Parathyroid adenoma (tissue), 2 donors: ENCODE data around the gene DOCK2.

Experiments used
- H2AFZ ChIP-seq: fragments of 300-600 bp; sonication (generic); one replicate; pipeline ENCODE4 v1.7.0; 2017; ENCODE audit warnings: antibody characterized with exemption, mild to moderate bottlenecking
- H3K27ac ChIP-seq: fragments of 300-600 bp; sonication (generic); one replicate; pipeline ENCODE4 v1.7.0; 2017
- H3K27me3 ChIP-seq: fragments of 300-600 bp; sonication (generic); one replicate; pipeline ENCODE4 v1.7.0; 2017; ENCODE audit warnings: low read length; ENCODE audit not compliant: control insufficient read depth, insufficient read depth
- H3K36me3 ChIP-seq: fragments of 300-600 bp; sonication (generic); one replicate; pipeline ENCODE4 v1.7.0; 2017; ENCODE audit warnings: low read length; ENCODE audit not compliant: control insufficient read depth, insufficient read depth
- H3K4me1 ChIP-seq: fragments of 300-600 bp; sonication (generic); one replicate; pipeline ENCODE4 v1.7.0; 2017; ENCODE audit warnings: control low read depth
- H3K4me2 ChIP-seq: fragments of 300-600 bp; sonication (generic); one replicate; pipeline ENCODE4 v1.7.0; 2017; ENCODE audit warnings: low read length
- H3K4me3 ChIP-seq: fragments of 300-600 bp; sonication (generic); one replicate; pipeline ENCODE4 v1.7.0; 2017; ENCODE audit warnings: low read depth, low read length
- H3K79me2 ChIP-seq: fragments of 300-600 bp; sonication (generic); one replicate; pipeline ENCODE4 v1.7.0; 2017; ENCODE audit warnings: control low read depth
- H3K9ac ChIP-seq: fragments of 300-600 bp; sonication (generic); one replicate; pipeline ENCODE4 v1.7.0; 2017; ENCODE audit warnings: mild to moderate bottlenecking
- H3K9me3 ChIP-seq: fragments of 300-600 bp; sonication (generic); one replicate; pipeline ENCODE4 v1.7.0; 2017; ENCODE audit warnings: low read length; ENCODE audit not compliant: control insufficient read depth
- TF ChIP-seq, protein P1 (sequence below): fragments of 300-600 bp; sonication (generic); IDR thresholded peaks from one replicate; pipeline ENCODE4 v1.7.0; 2017; ENCODE audit warnings: antibody characterized with exemption, mild to moderate bottlenecking
- donor health status: primary hyperparathyroidism.

Gene DOCK2

DNA sequence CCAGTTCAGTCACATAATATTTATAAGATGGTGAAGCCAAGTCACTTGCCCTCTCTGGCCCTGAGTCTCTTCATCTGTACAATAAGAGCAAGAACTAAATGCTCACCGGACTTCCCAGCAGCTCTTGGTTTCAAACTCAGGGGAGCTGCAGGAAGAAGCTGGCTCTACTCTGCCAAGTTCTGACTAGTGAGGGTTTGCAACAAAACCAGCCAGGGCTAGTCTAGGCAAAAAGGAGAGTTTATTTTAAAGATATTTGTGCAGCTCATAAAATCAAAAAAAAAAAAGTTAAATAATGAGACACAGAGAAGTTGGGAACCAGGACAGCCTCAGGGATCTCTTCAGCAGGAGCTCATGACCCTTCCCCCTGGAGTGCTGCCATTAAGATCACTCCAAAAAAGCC, 107.3 kb downstream of the DOCK2 start:
- Histone ChIP-seq H3K27me3 (no peaks in the 10 kb centered on the region), H3K9ac (no peak overlapping the region), H3K27ac (no peak overlapping the region), H2AFZ (no peak overlapping the region), H3K4me2 (no peak overlapping the region), H3K4me3 (no peak overlapping the region), H3K79me2 (no peaks in the 10 kb centered on the region), H3K4me1 (peaks cover 4% of the 10 kb centered on the region), H3K9me3 (no peaks in the 10 kb centered on the region), H3K36me3 (no peaks in the 10 kb centered on the region)
- TF ChIP-seq, protein P1, sequence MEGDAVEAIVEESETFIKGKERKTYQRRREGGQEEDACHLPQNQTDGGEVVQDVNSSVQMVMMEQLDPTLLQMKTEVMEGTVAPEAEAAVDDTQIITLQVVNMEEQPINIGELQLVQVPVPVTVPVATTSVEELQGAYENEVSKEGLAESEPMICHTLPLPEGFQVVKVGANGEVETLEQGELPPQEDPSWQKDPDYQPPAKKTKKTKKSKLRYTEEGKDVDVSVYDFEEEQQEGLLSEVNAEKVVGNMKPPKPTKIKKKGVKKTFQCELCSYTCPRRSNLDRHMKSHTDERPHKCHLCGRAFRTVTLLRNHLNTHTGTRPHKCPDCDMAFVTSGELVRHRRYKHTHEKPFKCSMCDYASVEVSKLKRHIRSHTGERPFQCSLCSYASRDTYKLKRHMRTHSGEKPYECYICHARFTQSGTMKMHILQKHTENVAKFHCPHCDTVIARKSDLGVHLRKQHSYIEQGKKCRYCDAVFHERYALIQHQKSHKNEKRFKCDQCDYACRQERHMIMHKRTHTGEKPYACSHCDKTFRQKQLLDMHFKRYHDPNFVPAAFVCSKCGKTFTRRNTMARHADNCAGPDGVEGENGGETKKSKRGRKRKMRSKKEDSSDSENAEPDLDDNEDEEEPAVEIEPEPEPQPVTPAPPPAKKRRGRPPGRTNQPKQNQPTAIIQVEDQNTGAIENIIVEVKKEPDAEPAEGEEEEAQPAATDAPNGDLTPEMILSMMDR = no peak

DNA sequence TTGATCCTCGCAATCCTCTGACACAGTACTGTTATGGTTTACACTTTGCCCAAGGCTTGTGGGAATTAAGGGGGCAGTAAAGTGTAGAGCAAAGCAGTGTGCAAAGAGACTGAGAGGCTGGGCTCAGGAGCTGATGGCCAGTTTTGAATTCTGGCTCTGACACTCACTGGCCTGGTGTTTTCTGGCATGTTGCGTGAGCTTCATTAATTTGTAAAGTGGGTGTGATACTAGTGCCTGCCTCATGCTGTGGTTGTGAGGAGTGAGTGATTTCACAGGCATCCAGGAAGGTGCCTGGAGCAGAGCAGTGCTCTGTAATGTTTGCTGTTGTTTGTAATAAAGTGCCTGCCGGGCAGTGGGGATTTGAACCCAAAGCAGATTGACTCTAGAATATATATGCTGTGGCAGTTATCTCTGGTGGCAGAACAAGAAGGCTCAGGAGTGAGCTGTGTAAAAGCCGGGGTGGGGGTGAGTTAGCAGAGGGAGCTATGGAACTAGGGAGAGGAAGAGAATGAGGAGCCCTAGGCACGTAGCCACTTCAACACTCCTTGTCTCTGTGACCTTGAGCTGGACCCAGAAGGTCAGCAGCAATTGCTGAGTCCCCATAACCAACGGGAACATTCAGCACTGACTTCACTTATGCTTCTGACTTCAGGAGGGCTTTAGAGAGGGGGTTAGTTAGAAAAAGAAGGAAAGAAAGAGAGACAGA, 108.5 kb downstream of the DOCK2 start:
- TF ChIP-seq, protein P1 = no peak
- Histone ChIP-seq H3K4me1 (peaks cover 4% of the 10 kb centered on the region), H3K27ac (no peak overlapping the region), H3K9ac (no peak overlapping the region), H2AFZ (no peak overlapping the region), H3K27me3 (no peaks in the 10 kb centered on the region), H3K4me3 (no peak overlapping the region), H3K36me3 (no peaks in the 10 kb centered on the region), H3K9me3 (no peaks in the 10 kb centered on the region), H3K4me2 (no peak overlapping the region), H3K79me2 (no peaks in the 10 kb centered on the region)

DNA sequence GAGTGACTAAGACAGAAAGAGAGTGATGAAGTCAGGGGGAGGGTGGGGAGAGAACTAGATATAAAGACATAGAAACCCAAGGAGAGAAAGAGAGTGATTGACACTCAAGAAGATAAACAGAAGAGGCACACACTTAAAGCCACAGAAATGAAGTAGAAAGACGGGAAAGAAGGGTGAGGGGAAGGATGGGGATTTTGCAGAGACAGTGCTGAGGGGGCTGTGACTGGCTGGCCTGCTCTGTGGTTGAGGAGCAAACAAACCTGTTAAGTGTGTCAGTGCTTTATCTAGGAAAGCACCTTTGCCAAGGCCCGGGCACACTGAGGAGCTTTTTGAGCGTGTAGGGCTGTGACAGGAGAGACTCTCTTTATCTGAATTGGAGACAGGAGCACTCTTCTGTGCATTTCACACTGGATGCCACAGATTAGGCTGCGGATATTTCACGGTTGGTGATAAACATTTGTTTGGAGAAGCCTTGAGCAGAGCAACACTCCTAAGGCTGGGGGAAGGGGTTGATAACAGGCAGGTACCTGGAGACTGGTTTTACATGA, 109.1 kb downstream of the DOCK2 start:
- no peaks in the 10 kb centered on the region for H3K36me3 ChIP-seq
- no peaks in the 10 kb centered on the region for H3K79me2 ChIP-seq
- no peak overlapping the region for H3K9ac ChIP-seq
- peaks cover 4% of the 10 kb centered on the region for H3K4me1 ChIP-seq
- H3K27ac ChIP-seq = no peak overlapping the region
- H3K27me3 ChIP-seq = no peaks in the 10 kb centered on the region
- H3K4me2 ChIP-seq = no peak overlapping the region
- TF ChIP-seq, protein P1 = no peak
- H2AFZ ChIP-seq = no peak overlapping the region
- no peak overlapping the region for H3K4me3 ChIP-seq
- no peaks in the 10 kb centered on the region for H3K9me3 ChIP-seq

GRCh38 chr5:169748174-169748573, 111.1 kb downstream of the DOCK2 start:
- Histone ChIP-seq H3K27ac (no peak overlapping the region), H3K79me2 (no peaks in the 10 kb centered on the region), H3K4me3 (no peak overlapping the region), H3K27me3 (no peaks in the 10 kb centered on the region), H2AFZ (no peak overlapping the region), H3K4me1 (peaks cover 4% of the 10 kb centered on the region), H3K36me3 (no peaks in the 10 kb centered on the region), H3K4me2 (no peak overlapping the region), H3K9me3 (no peaks in the 10 kb centered on the region), H3K9ac (no peak overlapping the region)
- TF ChIP-seq, protein P1 = no peak

- Histone ChIP-seq H3K27ac (no peak overlapping the region), H3K27me3 (no peaks in the 10 kb centered on the region), H3K4me3 (no peak overlapping the region), H3K79me2 (no peaks in the 10 kb centered on the region), H3K9me3 (no peaks in the 10 kb centered on the region), H3K4me2 (no peak overlapping the region), H2AFZ (no peak overlapping the region), H3K4me1 (peaks cover 4% of the 10 kb centered on the region), H3K36me3 (no peaks in the 10 kb centered on the region), H3K9ac (no peak overlapping the region)
- TF ChIP-seq, protein P1 = no peak
Measured at GRCh38 chr5:169749295-169749694, 112.2 kb downstream of the DOCK2 start.
